Muscle of leg (tissue), 11 donors: ENCODE results near the gene ATP1A1. TPM values are rescaled to one million over a fixed set of nuclear protein-coding genes. Genes with fewer than 3 reads are reported as not detected.

Experiments
- DNase-seq: peaks from one replicate; pipeline ENCODE4 v3.0.0; 2013
- H3K27ac ChIP-seq: one replicate; pipeline ENCODE4 v1.5.1; 2013; ENCODE audit warnings: mild to moderate bottlenecking, low read length, control low read depth
- H3K27me3 ChIP-seq: one replicate; pipeline ENCODE4 v1.6.1; 2013; ENCODE audit warnings: low read length; ENCODE audit not compliant: control insufficient read depth, insufficient read depth
- H3K36me3 ChIP-seq: one replicate; pipeline ENCODE4 v1.6.1; 2013; ENCODE audit warnings: low read length; ENCODE audit not compliant: control insufficient read depth, insufficient read depth
- H3K4me1 ChIP-seq: one replicate; pipeline ENCODE4 v1.6.1; 2013; ENCODE audit warnings: low read length; ENCODE audit not compliant: control insufficient read depth, insufficient read depth
- H3K4me3 ChIP-seq: one replicate; pipeline ENCODE4 v1.5.1; 2013; ENCODE audit warnings: low read length, control low read depth
- H3K9me3 ChIP-seq: replicated peaks from 2 replicates; pipeline ENCODE4 v1.6.1; 2013; ENCODE audit warnings: low read depth, low read length; ENCODE audit not compliant: control insufficient read depth
- WGBS: methylation state at CpG from one replicate; pipeline ENCODE4 v1.1.5; 2013; ENCODE audit warnings: missing lambda C conversion rate; ENCODE audit not compliant: insufficient coverage; 5-methylcytosine and 5-hydroxymethylcytosine counted together
- polyA plus RNA-seq, 8 donors: library from polyadenylated mRNA; unstranded; fragments of 120-200 nt; gene quantifications; one replicate each; pipeline versions ENCODE4 v1.2.1 to v1.2.3, GENCODE V29; 2013; ENCODE audit warnings: inconsistent platforms in 1 of 8, low replicate concordance in 1 of 8; ENCODE audit not compliant: insufficient read length in 8 of 8, insufficient read depth in 1 of 8
- total RNA-seq: library from RNA; stranded (reverse); fragments of 120-200 nt; gene quantifications from one replicate; pipeline ENCODE4 v1.2.4, GENCODE V29; 2013

ATP1A1 gene
- total and polyA plus RNA-seq, 9 donors: 50.6 to 151 (median 136) TPM

DNA sequence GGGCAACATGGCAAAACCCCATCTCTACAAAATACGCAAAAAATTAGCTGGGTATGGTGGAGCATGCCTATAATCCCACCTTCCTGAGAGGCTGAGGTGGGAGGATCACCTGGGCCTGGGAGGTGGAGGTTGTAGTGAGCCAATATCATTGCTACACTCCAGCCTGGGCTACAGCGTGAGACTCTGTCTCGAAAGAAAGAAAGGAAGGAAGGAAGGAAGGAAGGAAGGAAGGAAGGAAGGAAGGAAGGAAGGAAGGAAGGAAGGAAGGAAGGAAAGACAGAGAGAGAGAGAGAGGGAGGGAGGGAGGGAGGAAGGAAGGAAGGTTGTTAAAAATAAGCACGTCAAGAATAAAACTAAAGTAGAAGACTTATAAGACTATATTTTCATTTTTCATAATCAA lies 17.0 kb upstream of the ATP1A1 start:
- no peak for DNase-seq
- no peak overlapping the region for H3K4me3 ChIP-seq
- WGBS: 92% methylated on average over 2 of the region's 4 CpGs
- H3K36me3 ChIP-seq: no peaks in the 10 kb centered on the region
- no peak overlapping the region for H3K27ac ChIP-seq
- H3K9me3 ChIP-seq: no peaks in the 10 kb centered on the region
- H3K4me1 ChIP-seq: no peaks in the 10 kb centered on the region
- no peaks in the 10 kb centered on the region for H3K27me3 ChIP-seq

DNA sequence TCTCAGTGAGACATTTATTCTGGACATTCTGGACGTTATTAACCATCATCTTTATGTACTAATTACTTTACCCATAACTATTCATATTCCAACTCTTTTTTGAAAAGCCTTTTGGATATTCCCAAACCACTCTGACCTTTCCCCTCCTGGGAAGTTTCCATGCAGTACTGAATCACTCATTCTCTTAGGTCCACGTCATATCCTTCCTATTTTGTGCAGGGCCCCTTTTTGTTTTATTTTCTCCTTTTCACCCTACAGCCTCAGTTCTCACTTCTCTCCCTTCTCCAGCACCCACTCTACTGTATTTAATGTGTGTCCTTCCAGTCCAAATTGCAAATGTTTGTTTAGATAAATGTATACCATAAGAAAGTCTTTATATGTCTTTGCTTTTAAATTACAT lies 16.4 kb upstream of the ATP1A1 start:
- Histone ChIP-seq H3K27me3 (no peaks in the 10 kb centered on the region), H3K4me3 (no peak overlapping the region), H3K27ac (no peak overlapping the region), H3K9me3 (no peaks in the 10 kb centered on the region), H3K36me3 (no peaks in the 10 kb centered on the region), H3K4me1 (no peaks in the 10 kb centered on the region)
- 80% methylated on average over 2 of the region's 2 CpGs for WGBS
- DNase-seq: no peak

DNA sequence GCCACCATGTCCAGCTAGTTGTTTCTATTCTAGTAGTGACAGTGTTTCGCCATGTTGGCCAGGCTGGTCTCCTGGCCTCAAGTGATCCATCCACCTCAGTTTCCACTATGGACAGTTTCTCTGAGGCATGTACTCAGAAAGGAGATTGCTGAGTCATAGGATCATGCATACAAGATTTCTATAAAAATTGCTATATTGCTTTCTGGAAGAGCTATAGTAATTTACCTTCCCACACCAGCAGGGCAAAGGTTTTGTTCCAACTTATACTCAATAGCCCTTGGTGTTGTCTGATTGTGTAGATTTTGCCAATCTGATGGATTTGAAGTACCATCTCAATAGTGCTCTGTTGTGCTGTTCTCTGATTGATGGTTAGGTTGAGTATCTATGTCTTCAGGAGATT lies 15.6 kb upstream of the ATP1A1 start:
- no peaks in the 10 kb centered on the region for H3K36me3 ChIP-seq
- no peak overlapping the region for H3K27ac ChIP-seq
- no peak overlapping the region for H3K4me3 ChIP-seq
- WGBS: no CpG with 5 or more reads among the region's 1 CpG
- H3K9me3 ChIP-seq: no peaks in the 10 kb centered on the region
- no peak for DNase-seq
- no peaks in the 10 kb centered on the region for H3K4me1 ChIP-seq
- H3K27me3 ChIP-seq: no peaks in the 10 kb centered on the region

GRCh38 chr1:116359060-116359830 lies 13.8 kb upstream of the ATP1A1 start:
- DNase-seq: no peak
- no peaks in the 10 kb centered on the region for H3K27me3 ChIP-seq
- no peaks in the 10 kb centered on the region for H3K36me3 ChIP-seq
- H3K9me3 ChIP-seq: no peaks in the 10 kb centered on the region
- H3K4me1 ChIP-seq: no peaks in the 10 kb centered on the region
- no peak overlapping the region for H3K4me3 ChIP-seq
- H3K27ac ChIP-seq: no peak overlapping the region
- 0% methylated on average over 1 of the region's 2 CpGs for WGBS

GRCh38 chr1:116359871-116360270 lies 13.2 kb upstream of the ATP1A1 start:
- DNase-seq: no peak
- Histone ChIP-seq H3K27me3 (no peaks in the 10 kb centered on the region), H3K9me3 (no peaks in the 10 kb centered on the region), H3K27ac (no peak overlapping the region), H3K4me1 (no peaks in the 10 kb centered on the region), H3K4me3 (no peak overlapping the region), H3K36me3 (no peaks in the 10 kb centered on the region)
- 67% methylated on average over 1 of the region's 1 CpG for WGBS

- no CpG with 5 or more reads among the region's 2 CpGs for WGBS
These were observed 12.4 kb upstream of the ATP1A1 start for GRCh38 chr1:116360429-116361173.

GRCh38 chr1:116361648-116362047 lies 11.4 kb upstream of the ATP1A1 start:
- no peaks in the 10 kb centered on the region for H3K9me3 ChIP-seq
- H3K27me3 ChIP-seq: no peaks in the 10 kb centered on the region
- DNase-seq: no peak
- no peak overlapping the region for H3K27ac ChIP-seq
- H3K36me3 ChIP-seq: no peaks in the 10 kb centered on the region
- peaks cover 2% of the 10 kb centered on the region for H3K4me1 ChIP-seq
- H3K4me3 ChIP-seq: no peak overlapping the region
- no CpG with 5 or more reads among the region's 3 CpGs for WGBS

More at GRCh38 chr1:116360429-116361173, 12.4 kb upstream of the ATP1A1 start:
- H3K36me3 ChIP-seq: no peaks in the 10 kb centered on the region
- no peaks in the 10 kb centered on the region for H3K27me3 ChIP-seq
- H3K27ac ChIP-seq: no peak overlapping the region
- DNase-seq: no peak
- no peak overlapping the region for H3K4me3 ChIP-seq
- H3K9me3 ChIP-seq: no peaks in the 10 kb centered on the region
- peaks cover 2% of the 10 kb centered on the region for H3K4me1 ChIP-seq

DNA sequence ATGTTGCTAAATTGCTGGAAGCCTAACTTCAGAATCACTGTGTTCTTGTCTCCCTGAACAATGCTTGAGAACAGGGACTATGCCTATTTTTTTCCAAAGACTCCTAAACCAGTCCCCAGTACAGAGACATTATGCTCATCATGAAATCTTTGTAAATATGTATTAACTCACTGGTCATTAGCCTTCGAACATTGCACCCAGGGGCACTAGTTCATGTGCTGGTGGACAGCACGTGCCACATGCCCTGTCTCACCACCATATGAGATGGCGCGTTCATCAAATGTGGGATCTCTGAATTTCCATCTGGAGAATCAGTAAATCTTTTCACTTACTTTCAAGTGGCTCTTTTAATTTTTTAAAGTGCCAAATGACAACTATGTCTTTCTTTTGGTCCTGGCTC lies 11.0 kb upstream of the ATP1A1 start:
- WGBS: 91% methylated on average over 4 of the region's 4 CpGs
- no peaks in the 10 kb centered on the region for H3K9me3 ChIP-seq
- no peak for DNase-seq
- H3K27ac ChIP-seq: no peak overlapping the region
- H3K4me3 ChIP-seq: no peak overlapping the region
- no peaks in the 10 kb centered on the region for H3K36me3 ChIP-seq
- peaks cover 2% of the 10 kb centered on the region for H3K4me1 ChIP-seq
- H3K27me3 ChIP-seq: no peaks in the 10 kb centered on the region

GRCh38 chr1:116365353-116365780 lies 7.7 kb upstream of the ATP1A1 start:
- peak; percentile 87 for DNase-seq
- WGBS: no CpG with 5 or more reads among the region's 5 CpGs
- Histone ChIP-seq H3K4me1 (peaks cover 2% of the 10 kb centered on the region), H3K9me3 (no peaks in the 10 kb centered on the region), H3K4me3 (no peak overlapping the region), H3K27ac (no peak overlapping the region), H3K27me3 (peaks cover 2% of the 10 kb centered on the region), H3K36me3 (no peaks in the 10 kb centered on the region)

GRCh38 chr1:116365857-116366256 lies 7.2 kb upstream of the ATP1A1 start:
- Histone ChIP-seq H3K27ac (no peak overlapping the region), H3K27me3 (peaks cover 2% of the 10 kb centered on the region), H3K9me3 (no peaks in the 10 kb centered on the region), H3K4me3 (no peak overlapping the region), H3K36me3 (no peaks in the 10 kb centered on the region), H3K4me1 (peaks cover 2% of the 10 kb centered on the region)
- DNase-seq: no peak
- 14% methylated on average over 1 of the region's 5 CpGs for WGBS
